SH-SY5Y (cell line): ENCODE data around the gene PARD3.

Experiments
- GATA2 ChIP-seq: IDR thresholded peaks from 2 replicates; pipeline ENCODE4 v1.6.1; 2011; ENCODE audit warnings: mild to moderate bottlenecking, low read depth, low read length
- GATA3 ChIP-seq: IDR thresholded peaks from 2 replicates; pipeline ENCODE4 v1.6.1; 2011; ENCODE audit warnings: low read depth, mild to moderate bottlenecking, low read length, moderate library complexity

DNA sequence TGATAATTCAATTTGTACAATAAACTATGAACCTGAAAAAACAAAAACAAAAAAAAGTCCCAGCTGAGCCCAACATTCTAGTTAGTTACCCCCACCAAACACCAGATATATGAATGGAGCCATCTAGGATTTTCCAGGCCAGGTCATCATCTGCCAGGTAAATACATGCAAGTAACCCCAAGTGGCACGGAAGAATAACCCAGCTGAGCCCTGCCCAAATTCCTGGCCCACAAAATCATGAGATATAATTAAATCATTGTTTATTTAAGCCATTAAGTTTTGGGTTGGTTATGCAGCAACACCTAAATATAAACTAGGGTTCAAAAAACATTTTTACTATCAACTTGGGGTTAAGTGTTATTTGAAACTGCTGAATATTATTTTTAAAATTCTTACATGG lies 19.0 kb downstream of the PARD3 start:
- TF ChIP-seq GATA2 (no peak), GATA3 (no peak)
